OCI-LY7 (cell line): ENCODE measurements around the gene SEC22A.

ENCODE experiments used
- EZH2phosphoT487 ChIP-seq: fragments of 200-600 bp; sonication (generic); IDR thresholded peaks from 2 replicates; pipeline ENCODE4 v1.6.1; 2018; ENCODE audit warnings: low read depth, borderline replicate concordance, mild to moderate bottlenecking, mixed run types, antibody characterized with exemption, low read length, moderate library complexity, mixed read lengths
- TF ChIP-seq, protein P1 (sequence below): fragments of 200-600 bp; sonication (generic); conservative IDR thresholded peaks from 2 replicates; pipeline ENCODE4 v1.5.1; 2014; ENCODE audit warnings: mild to moderate bottlenecking, antibody characterized with exemption, low read length, moderate library complexity, mixed read lengths

DNA sequence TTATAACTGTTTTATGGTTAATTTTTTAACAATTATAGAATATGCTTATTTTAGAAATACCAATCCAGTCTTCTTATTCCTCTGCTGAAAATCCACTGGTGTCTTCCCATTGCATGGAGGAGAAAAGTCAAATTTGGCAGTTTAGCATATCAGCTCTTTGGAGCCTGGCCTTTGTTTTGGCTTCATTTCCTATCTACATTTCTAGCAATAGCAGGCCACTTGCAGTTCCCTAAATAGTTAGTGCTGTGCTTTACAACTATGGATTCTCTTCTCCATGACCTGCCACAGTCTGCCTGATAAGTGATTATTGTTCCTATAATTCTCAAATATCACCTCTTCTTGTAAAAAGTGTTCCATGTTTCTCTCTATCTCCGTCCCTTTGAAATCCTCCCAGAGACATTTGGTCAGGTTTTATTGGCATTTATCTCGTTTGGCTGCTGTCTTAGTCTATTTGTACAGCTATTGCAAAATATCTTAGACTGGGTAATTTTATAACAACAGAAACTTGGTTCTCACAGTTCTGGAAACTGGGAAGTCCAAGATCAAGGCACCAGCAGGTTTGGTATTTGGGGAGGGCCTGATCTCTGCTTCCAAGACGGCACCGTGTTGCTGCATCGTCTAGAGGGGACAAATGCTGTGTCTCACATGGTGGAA, 8.2 kb upstream of the SEC22A start:
- TF ChIP-seq, protein P1, sequence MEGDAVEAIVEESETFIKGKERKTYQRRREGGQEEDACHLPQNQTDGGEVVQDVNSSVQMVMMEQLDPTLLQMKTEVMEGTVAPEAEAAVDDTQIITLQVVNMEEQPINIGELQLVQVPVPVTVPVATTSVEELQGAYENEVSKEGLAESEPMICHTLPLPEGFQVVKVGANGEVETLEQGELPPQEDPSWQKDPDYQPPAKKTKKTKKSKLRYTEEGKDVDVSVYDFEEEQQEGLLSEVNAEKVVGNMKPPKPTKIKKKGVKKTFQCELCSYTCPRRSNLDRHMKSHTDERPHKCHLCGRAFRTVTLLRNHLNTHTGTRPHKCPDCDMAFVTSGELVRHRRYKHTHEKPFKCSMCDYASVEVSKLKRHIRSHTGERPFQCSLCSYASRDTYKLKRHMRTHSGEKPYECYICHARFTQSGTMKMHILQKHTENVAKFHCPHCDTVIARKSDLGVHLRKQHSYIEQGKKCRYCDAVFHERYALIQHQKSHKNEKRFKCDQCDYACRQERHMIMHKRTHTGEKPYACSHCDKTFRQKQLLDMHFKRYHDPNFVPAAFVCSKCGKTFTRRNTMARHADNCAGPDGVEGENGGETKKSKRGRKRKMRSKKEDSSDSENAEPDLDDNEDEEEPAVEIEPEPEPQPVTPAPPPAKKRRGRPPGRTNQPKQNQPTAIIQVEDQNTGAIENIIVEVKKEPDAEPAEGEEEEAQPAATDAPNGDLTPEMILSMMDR: no peak
- TF ChIP-seq EZH2phosphoT487: no peak
